GM13976 (cell line): ENCODE data around the gene SLC52A3.
"Not testable (repeated sequence)": the region's sequence is repeated elsewhere in the genome, so short reads cannot be mapped to it uniquely, and the experiment has no call there.

Source experiments
- DNase-seq: peaks from one replicate; pipeline ENCODE4 v3.0.0; 2012; ENCODE audit warnings: low spot score
- in situ Hi-C: fragments of 300-500 bp; cut with MboI; formaldehyde crosslinking; loops from one replicate; pipeline ENCODE4 v1.12.0; 2022; ENCODE audit warnings: low sequenced_read_pairs, mixed read lengths, inconsistent platforms; ENCODE audit not compliant: unreplicated experiment
- TF ChIP-seq, protein P1 (sequence below): IDR thresholded peaks from 2 replicates; pipeline ENCODE4 v1.5.1; 2012; ENCODE audit warnings: borderline replicate concordance, mild to moderate bottlenecking; ENCODE audit not compliant: insufficient read depth; ENCODE audit errors: extremely low read depth, missing control alignments, control extremely low read depth

SLC52A3 gene

DNA sequence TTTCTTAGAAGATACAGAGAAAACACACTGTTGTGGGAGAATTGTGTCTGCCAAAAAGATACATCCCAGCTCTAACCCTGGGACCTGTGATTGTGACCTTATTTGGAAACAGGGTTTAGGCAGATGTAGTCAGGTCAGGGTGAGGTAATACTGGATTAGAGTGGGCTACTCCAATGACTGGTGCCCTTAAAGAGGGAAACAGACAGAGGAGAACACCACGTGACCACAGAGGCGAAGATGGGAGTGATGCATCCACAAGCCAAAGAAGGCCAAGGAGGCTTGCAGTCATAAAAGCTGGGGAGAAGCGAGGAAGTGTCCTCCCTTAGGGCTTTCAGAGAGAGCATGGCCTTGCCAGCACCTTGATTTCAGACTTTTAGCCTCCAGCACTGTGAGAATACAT lies 35.6 kb downstream of the SLC52A3 start:
- in situ Hi-C loops = loop anchor here (25.0 kb wide), 1 partner anchor 170 kb away; no protein-coding TSS in a partner anchor
- DNase-seq = no peak
- TF ChIP-seq, protein P1, sequence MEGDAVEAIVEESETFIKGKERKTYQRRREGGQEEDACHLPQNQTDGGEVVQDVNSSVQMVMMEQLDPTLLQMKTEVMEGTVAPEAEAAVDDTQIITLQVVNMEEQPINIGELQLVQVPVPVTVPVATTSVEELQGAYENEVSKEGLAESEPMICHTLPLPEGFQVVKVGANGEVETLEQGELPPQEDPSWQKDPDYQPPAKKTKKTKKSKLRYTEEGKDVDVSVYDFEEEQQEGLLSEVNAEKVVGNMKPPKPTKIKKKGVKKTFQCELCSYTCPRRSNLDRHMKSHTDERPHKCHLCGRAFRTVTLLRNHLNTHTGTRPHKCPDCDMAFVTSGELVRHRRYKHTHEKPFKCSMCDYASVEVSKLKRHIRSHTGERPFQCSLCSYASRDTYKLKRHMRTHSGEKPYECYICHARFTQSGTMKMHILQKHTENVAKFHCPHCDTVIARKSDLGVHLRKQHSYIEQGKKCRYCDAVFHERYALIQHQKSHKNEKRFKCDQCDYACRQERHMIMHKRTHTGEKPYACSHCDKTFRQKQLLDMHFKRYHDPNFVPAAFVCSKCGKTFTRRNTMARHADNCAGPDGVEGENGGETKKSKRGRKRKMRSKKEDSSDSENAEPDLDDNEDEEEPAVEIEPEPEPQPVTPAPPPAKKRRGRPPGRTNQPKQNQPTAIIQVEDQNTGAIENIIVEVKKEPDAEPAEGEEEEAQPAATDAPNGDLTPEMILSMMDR = no peak

DNA sequence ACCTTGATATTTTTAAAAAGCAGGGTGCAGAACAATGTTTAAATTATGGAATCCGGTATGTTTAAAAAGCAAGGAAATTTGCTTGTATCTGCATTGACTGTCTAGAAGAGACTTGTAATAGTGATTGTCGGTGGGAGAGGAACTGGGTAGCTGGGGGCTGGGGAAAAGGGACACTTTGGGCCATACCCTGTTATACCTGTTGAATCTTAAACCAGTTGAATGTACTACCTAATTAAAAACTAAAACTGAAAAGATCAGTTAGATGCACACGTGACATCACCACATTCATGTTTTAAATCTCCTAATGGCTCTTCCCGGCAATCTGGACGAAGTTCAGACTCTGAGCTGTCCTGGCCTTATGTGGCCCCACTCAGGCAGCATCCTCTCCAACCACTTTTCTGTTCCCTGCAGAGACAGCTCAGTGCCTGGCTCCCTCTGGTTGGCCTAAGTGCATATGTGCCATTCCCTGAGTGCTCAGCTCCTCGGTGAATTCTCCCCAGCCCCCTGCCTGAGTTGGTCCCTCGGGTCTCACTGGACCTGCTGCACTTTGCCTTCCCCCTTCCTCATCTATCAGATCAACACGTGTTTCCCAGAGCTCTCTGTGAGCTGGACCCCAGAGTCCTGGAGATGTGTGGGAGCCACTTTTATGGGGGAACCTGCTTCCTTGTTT lies 36.3 kb downstream of the SLC52A3 start:
- in situ Hi-C loops = loop anchor here (25.0 kb wide), 1 partner anchor 170 kb away; no protein-coding TSS in a partner anchor
- TF ChIP-seq, protein P1 = no peak

DNA sequence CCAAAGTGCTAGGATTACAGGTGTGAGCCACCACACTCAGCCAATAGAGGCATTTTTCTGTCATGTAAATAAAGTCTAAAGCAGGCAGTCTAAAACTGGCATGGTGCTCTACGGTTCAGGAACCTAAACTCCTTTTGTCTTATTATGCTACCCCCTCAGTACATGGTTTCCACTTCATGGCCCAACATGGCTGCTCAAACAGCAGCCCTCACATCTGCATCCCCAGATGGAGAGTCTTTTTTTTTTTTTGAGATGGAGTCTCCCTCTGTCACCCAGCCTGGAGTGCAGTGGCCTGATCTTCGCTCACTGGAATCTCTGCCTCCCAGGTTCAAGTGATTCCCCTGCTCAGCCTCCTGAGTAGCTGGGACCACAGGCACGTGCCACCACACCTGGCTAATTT lies 38.3 kb downstream of the SLC52A3 start:
- in situ Hi-C loops = loop anchor here (25.0 kb wide), 1 partner anchor 168 kb away; no protein-coding TSS in a partner anchor

More for the DNA sequence above, 36.3 kb downstream of the SLC52A3 start:
- no peak for DNase-seq

DNA sequence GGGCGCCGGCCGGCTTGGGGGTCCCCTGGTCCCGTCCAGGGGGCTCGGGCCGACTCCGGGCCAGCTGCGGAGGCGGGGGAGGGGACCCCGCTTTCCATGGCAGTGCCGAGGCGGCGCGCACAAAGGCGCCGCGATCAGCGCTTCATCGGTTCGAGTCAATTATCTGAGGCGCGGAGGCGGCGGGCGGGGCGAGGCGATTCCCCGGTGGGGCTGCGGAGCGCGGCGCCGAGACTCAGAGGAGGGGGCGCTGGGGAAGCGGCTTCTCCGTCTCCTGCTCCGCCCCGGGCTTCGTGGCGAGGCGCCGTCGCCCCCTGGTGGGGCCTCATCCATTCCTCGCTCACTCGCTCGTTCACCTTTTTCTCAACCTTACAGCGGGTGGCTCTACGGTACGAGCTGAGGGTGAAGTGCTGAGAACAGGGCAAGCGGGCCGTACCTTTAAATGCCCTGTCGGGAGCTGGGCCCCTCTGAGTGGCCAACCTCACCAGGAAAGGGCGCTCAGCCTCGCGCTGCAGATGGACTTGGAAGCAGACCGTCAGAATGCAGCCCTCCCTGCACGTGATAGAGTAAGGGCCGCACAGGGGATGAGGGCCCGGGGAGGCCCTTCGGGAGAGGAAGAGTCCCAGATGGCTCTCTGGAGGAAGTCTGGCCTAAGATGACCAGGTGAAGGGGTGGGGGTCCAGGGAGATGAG lies 39.9 kb downstream of the SLC52A3 start:
- peak; percentile 82 for DNase-seq
- in situ Hi-C loops = loop anchor here (25.0 kb wide), 1 partner anchor 166 kb away; no protein-coding TSS in a partner anchor
- TF ChIP-seq, protein P1 = peak; percentile 44

More for the DNA sequence above, 38.3 kb downstream of the SLC52A3 start:
- no peak for DNase-seq
- TF ChIP-seq, protein P1 = no peak

DNA sequence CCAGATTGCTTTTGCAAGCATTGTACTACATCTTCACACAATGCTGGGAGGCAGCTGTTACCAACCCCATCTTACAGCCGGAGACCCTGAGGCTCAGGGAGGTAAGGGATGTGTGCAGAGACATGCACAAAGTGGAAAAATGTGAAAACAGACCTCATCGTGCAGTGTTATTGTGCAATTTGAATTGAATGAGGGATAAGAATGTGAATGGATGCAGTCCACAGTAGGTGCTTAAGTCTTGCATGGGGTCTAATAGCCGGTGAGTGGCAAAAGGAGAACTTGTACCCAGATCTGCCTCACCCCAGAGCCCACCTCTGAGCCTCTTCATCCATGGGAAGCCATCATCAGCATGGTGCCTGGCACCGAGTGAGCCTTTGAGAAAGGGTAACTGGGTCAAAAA lies 42.1 kb downstream of the SLC52A3 start:
- TF ChIP-seq, protein P1 = no peak
- no peak for DNase-seq
- in situ Hi-C loops = loop anchor here (25.0 kb wide), 1 partner anchor 164 kb away; no protein-coding TSS in a partner anchor

DNA sequence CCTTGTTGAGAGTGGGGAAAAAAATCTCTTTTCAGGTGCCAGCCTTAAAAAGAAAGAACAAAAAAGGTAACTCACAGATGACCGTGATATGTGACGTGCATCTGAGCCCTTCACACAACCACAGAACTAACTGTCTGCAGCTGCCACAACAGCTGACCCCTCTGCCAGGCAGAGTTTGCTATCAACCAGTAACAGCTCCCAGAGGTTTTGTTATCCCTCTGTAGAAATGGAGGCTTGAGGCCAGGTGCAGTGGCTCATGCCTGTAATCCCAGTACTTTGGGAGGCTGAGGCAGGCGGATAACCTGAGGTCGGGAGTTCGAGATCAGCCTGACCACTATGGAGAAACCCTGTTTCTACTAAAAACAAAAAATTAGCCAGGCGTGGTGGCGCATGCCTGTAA lies 42.8 kb downstream of the SLC52A3 start:
- DNase-seq = no peak
- TF ChIP-seq, protein P1 = no peak
- in situ Hi-C loops = loop anchor here (25.0 kb wide), 1 partner anchor 163 kb away; no protein-coding TSS in a partner anchor

DNA sequence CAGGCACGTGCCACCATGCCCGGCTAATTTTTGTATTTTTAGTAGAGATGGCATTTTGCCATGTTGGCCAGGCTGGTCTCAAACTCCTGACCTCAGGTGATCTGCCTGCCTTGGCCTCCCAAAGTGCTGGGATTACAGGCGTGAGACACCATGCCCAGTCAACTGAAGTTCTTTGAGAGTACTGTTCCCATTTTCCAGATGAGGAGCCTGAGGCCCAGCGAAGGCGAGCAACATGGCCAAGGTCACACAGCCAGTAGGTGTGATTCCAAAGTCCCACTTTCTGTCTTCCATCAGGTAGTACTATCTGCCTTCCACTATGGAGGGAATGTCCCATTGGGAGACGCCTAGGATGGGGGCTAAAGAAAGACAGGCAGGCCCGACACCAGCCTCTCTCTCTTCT lies 43.5 kb downstream of the SLC52A3 start:
- not testable (repeated sequence) for DNase-seq
- in situ Hi-C loops = loop anchor here (25.0 kb wide), 1 partner anchor 162 kb away; no protein-coding TSS in a partner anchor
